HEK293 (cell line): ENCODE measurements around the gene BTNL9.

Experiments
- CTCF ChIA-PET: fragments of 350-600 bp; formaldehyde crosslinking; extraction: SDS; loops from one replicate; lab custom pipeline; 2021; ENCODE audit warnings: antibody characterized with exemption; lab: Yijun Ruan, JAX
- POLR2A ChIA-PET: fragments of 300-600 bp; formaldehyde crosslinking; extraction: SDS; loops from one replicate; lab custom pipeline; 2020; ENCODE audit warnings: antibody characterized with exemption, inconsistent platforms; lab: Yijun Ruan, JAX
- H3K27ac ChIP-seq: fragments of 200-500 bp; sonication (Bioruptor generic); 2 replicates; pipeline ENCODE4 v1.5.1; 2014; ENCODE audit warnings: low read depth, low read length, control low read depth, inconsistent platforms; ENCODE audit errors: extremely low read depth
- H3K36me3 ChIP-seq, 2 experiments: fragments of 200-500 bp in 1 of 2; sonication (Bioruptor generic) in 1 of 2; 1 replicate in 1 of 2; 2 replicates in 1 of 2; pipeline ENCODE4 v1.5.1; 2014 to 2017; ENCODE audit warnings: inconsistent platforms in 2 of 2, low read length in 2 of 2; ENCODE audit not compliant: control insufficient read depth in 2 of 2, insufficient read depth in 1 of 2
- H3K4me1 ChIP-seq: fragments of 200-500 bp; sonication (Bioruptor generic); 2 replicates; pipeline ENCODE4 v1.5.1; 2014; ENCODE audit warnings: mild to moderate bottlenecking, low read length, inconsistent platforms; ENCODE audit not compliant: control insufficient read depth, insufficient read depth
- H3K4me3 ChIP-seq: 2 replicates; pipeline ENCODE4 v1.5.1; 2011; ENCODE audit warnings: low read depth, mild to moderate bottlenecking, control low read depth, low read length, moderate library complexity
- H3K9me3 ChIP-seq: fragments of 200-500 bp; sonication (Bioruptor generic); 2 replicates; pipeline ENCODE4 v1.5.1; 2014; ENCODE audit warnings: low read depth, low read length, inconsistent platforms; ENCODE audit not compliant: control insufficient read depth, insufficient read depth
- GLIS1 ChIP-seq: fragments of 450-650 bp; formaldehyde crosslinking; IDR thresholded peaks from 2 replicates; pipeline ENCODE4 v1.5.1; 2016; ENCODE audit warnings: missing biosample characterization, missing genetic modification characterization
- KLF1 ChIP-seq: fragments of 450-650 bp; formaldehyde crosslinking; IDR thresholded peaks from 2 replicates; pipeline ENCODE4 v1.5.1; 2016; ENCODE audit warnings: missing biosample characterization, missing genetic modification characterization
- KLF16 ChIP-seq: fragments of 450-650 bp; formaldehyde crosslinking; IDR thresholded peaks from 2 replicates; pipeline ENCODE4 v1.5.1; 2017; ENCODE audit warnings: missing biosample characterization, missing genetic modification characterization
- SALL2 ChIP-seq: fragments of 450-650 bp; formaldehyde crosslinking; IDR thresholded peaks from 2 replicates; pipeline ENCODE4 v1.5.0; 2017; ENCODE audit warnings: missing biosample characterization, mild to moderate bottlenecking, missing genetic modification characterization, borderline replicate concordance
- SCRT1 ChIP-seq: fragments of 450-650 bp; formaldehyde crosslinking; IDR thresholded peaks from 2 replicates; pipeline ENCODE4 v1.5.1; 2016; ENCODE audit warnings: missing biosample characterization, missing genetic modification characterization, borderline replicate concordance
- SCRT2 ChIP-seq: fragments of 450-650 bp; formaldehyde crosslinking; IDR thresholded peaks from 2 replicates; pipeline ENCODE4 v1.5.1; 2016; ENCODE audit warnings: missing biosample characterization, missing genetic modification characterization
- ZBTB8A ChIP-seq: fragments of 450-650 bp; formaldehyde crosslinking; IDR thresholded peaks from 2 replicates; pipeline ENCODE4 v1.5.1; 2016; ENCODE audit warnings: missing biosample characterization, missing genetic modification characterization
- ZFP41 ChIP-seq: fragments of 450-650 bp; formaldehyde crosslinking; IDR thresholded peaks from 2 replicates; pipeline ENCODE4 v1.5.1; 2016; ENCODE audit warnings: missing biosample characterization, missing genetic modification characterization, borderline replicate concordance
- ZNF146 ChIP-seq: fragments of 450-650 bp; formaldehyde crosslinking; IDR thresholded peaks from 2 replicates; pipeline ENCODE4 v1.5.1; 2016; ENCODE audit warnings: missing biosample characterization, missing genetic modification characterization
- ZNF16 ChIP-seq: fragments of 450-650 bp; formaldehyde crosslinking; IDR thresholded peaks from 2 replicates; pipeline ENCODE4 v1.5.1; 2016; ENCODE audit warnings: low read depth, missing biosample characterization, missing genetic modification characterization
- ZNF239 ChIP-seq: fragments of 450-650 bp; formaldehyde crosslinking; IDR thresholded peaks from 2 replicates; pipeline ENCODE4 v1.5.1; 2016; ENCODE audit warnings: missing biosample characterization, missing genetic modification characterization
- ZNF354C ChIP-seq: fragments of 450-650 bp; formaldehyde crosslinking; IDR thresholded peaks from 2 replicates; pipeline ENCODE4 v1.5.1; 2016; ENCODE audit warnings: missing biosample characterization, missing genetic modification characterization, low read depth, borderline replicate concordance
- ZNF501 ChIP-seq: fragments of 450-650 bp; formaldehyde crosslinking; IDR thresholded peaks from 2 replicates; pipeline ENCODE4 v1.5.1; 2016; ENCODE audit warnings: missing biosample characterization, missing genetic modification characterization
- ZNF660 ChIP-seq: fragments of 450-650 bp; IDR thresholded peaks from 2 replicates; pipeline ENCODE4 v1.5.1; 2018; ENCODE audit warnings: missing biosample characterization, mild to moderate bottlenecking, missing genetic modification characterization
- ZNF670 ChIP-seq: fragments of 450-650 bp; formaldehyde crosslinking; IDR thresholded peaks from 2 replicates; pipeline ENCODE4 v1.5.1; 2016; ENCODE audit warnings: missing biosample characterization, missing genetic modification characterization, low read depth
- ZNF677 ChIP-seq: fragments of 450-650 bp; IDR thresholded peaks from 2 replicates; pipeline ENCODE4 v1.5.0; 2018; ENCODE audit warnings: missing biosample characterization, mild to moderate bottlenecking, missing genetic modification characterization, moderate library complexity
- ZNF701 ChIP-seq: fragments of 450-650 bp; formaldehyde crosslinking; IDR thresholded peaks from 2 replicates; pipeline ENCODE4 v1.5.1; 2016; ENCODE audit warnings: missing biosample characterization, missing genetic modification characterization
- ZNF747 ChIP-seq: fragments of 450-650 bp; formaldehyde crosslinking; IDR thresholded peaks from 2 replicates; pipeline ENCODE4 v1.5.1; 2016; ENCODE audit warnings: missing biosample characterization, missing genetic modification characterization
- ZNF843 ChIP-seq: fragments of 450-650 bp; formaldehyde crosslinking; IDR thresholded peaks from 2 replicates; pipeline ENCODE4 v1.5.1; 2016; ENCODE audit warnings: missing biosample characterization, missing genetic modification characterization
- ZSCAN5A ChIP-seq: fragments of 450-650 bp; formaldehyde crosslinking; IDR thresholded peaks from 2 replicates; pipeline ENCODE4 v1.5.1; 2016; ENCODE audit warnings: missing biosample characterization, missing genetic modification characterization
- TF ChIP-seq, protein P1 (sequence below): fragments of 450-650 bp; formaldehyde crosslinking; optimal IDR thresholded peaks from 2 replicates; pipeline ENCODE3; 2016; ENCODE audit warnings: missing biosample characterization, mild to moderate bottlenecking, missing genetic modification characterization
- TF ChIP-seq, protein P2 (sequence below): fragments of 450-650 bp; IDR thresholded peaks from 2 replicates; pipeline ENCODE4 v1.5.1; 2018; ENCODE audit warnings: missing biosample characterization, missing genetic modification characterization
- TF ChIP-seq, protein P3 (sequence below): fragments of 450-650 bp; formaldehyde crosslinking; IDR thresholded peaks from 2 replicates; pipeline ENCODE4 v1.5.1; 2016; ENCODE audit warnings: missing biosample characterization, missing genetic modification characterization

BTNL9 gene

DNA sequence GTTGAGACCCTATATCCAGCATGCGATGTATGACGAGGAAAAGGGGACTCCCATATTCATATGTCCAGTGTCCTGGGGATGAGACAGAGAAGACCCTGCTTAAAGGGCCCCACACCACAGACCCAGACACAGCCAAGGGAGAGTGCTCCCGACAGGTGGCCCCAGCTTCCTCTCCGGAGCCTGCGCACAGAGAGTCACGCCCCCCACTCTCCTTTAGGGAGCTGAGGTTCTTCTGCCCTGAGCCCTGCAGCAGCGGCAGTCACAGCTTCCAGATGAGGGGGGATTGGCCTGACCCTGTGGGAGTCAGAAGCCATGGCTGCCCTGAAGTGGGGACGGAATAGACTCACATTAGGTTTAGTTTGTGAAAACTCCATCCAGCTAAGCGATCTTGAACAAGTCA, 34.3 kb upstream of the BTNL9 start:
- POLR2A ChIA-PET: no interaction called here
- H3K4me3 ChIP-seq: no peak overlapping the region
- H3K27ac ChIP-seq: no peak overlapping the region
- no peaks in the 10 kb centered on the region for H3K36me3 ChIP-seq
- CTCF ChIA-PET: no interaction called here
- TF ChIP-seq ZNF501 (tag by site-specific recombination): no peak
- TF ChIP-seq SCRT1 (tag by site-specific recombination): no peak
- no peak for TF ChIP-seq ZBTB8A (tag by site-specific recombination)
- TF ChIP-seq ZSCAN5A (tag by site-specific recombination): no peak
- TF ChIP-seq ZNF670: no peak
- TF ChIP-seq ZNF843: no peak
- no peak for TF ChIP-seq KLF1 (tag by site-specific recombination)
- TF ChIP-seq SCRT2: no peak
- no peak for TF ChIP-seq ZNF660
- TF ChIP-seq, protein P1, sequence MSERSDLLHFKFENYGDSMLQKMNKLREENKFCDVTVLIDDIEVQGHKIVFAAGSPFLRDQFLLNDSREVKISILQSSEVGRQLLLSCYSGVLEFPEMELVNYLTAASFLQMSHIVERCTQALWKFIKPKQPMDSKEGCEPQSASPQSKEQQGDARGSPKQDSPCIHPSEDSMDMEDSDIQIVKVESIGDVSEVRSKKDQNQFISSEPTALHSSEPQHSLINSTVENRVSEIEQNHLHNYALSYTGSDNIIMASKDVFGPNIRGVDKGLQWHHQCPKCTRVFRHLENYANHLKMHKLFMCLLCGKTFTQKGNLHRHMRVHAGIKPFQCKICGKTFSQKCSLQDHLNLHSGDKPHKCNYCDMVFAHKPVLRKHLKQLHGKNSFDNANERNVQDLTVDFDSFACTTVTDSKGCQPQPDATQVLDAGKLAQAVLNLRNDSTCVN (tag by site-specific recombination): no peak
- TF ChIP-seq ZNF747 (tag by site-specific recombination): no peak
- no peak for TF ChIP-seq ZNF354C (tag by site-specific recombination)
- TF ChIP-seq, protein P2, sequence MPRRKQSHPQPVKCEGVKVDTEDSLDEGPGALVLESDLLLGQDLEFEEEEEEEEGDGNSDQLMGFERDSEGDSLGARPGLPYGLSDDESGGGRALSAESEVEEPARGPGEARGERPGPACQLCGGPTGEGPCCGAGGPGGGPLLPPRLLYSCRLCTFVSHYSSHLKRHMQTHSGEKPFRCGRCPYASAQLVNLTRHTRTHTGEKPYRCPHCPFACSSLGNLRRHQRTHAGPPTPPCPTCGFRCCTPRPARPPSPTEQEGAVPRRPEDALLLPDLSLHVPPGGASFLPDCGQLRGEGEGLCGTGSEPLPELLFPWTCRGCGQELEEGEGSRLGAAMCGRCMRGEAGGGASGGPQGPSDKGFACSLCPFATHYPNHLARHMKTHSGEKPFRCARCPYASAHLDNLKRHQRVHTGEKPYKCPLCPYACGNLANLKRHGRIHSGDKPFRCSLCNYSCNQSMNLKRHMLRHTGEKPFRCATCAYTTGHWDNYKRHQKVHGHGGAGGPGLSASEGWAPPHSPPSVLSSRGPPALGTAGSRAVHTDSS (tag by site-specific recombination): no peak
- TF ChIP-seq SALL2 (tag by site-specific recombination): no peak
- TF ChIP-seq, protein P3, sequence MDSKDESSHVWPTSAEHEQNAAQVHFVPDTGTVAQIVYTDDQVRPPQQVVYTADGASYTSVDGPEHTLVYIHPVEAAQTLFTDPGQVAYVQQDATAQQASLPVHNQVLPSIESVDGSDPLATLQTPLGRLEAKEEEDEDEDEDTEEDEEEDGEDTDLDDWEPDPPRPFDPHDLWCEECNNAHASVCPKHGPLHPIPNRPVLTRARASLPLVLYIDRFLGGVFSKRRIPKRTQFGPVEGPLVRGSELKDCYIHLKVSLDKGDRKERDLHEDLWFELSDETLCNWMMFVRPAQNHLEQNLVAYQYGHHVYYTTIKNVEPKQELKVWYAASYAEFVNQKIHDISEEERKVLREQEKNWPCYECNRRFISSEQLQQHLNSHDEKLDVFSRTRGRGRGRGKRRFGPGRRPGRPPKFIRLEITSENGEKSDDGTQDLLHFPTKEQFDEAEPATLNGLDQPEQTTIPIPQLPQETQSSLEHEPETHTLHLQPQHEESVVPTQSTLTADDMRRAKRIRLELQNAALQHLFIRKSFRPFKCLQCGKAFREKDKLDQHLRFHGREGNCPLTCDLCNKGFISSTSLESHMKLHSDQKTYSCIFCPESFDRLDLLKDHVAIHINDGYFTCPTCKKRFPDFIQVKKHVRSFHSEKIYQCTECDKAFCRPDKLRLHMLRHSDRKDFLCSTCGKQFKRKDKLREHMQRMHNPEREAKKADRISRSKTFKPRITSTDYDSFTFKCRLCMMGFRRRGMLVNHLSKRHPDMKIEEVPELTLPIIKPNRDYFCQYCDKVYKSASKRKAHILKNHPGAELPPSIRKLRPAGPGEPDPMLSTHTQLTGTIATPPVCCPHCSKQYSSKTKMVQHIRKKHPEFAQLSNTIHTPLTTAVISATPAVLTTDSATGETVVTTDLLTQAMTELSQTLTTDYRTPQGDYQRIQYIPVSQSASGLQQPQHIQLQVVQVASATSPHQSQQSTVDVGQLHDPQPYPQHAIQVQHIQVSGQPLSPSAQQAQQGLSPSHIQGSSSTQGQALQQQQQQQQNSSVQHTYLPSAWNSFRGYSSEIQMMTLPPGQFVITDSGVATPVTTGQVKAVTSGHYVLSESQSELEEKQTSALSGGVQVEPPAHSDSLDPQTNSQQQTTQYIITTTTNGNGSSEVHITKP: no peak
- no peak for TF ChIP-seq ZNF239 (tag by site-specific recombination)
- no peak for TF ChIP-seq GLIS1
- TF ChIP-seq ZNF677 (tag by site-specific recombination): no peak
- H3K4me1 ChIP-seq: no peaks in the 10 kb centered on the region
- no peaks in the 10 kb centered on the region for H3K9me3 ChIP-seq

- Histone ChIP-seq H3K4me1 (no peaks in the 10 kb centered on the region), H3K36me3 (no peaks in the 10 kb centered on the region), H3K27ac (no peak overlapping the region), H3K4me3 (no peak overlapping the region), H3K9me3 (no peaks in the 10 kb centered on the region)
- ChIA-PET POLR2A (no interaction called here), CTCF (no interaction called here)
- no peak for TF ChIP-seq ZNF146 (tag by site-specific recombination)
- TF ChIP-seq ZFP41 (tag by site-specific recombination): no peak
- TF ChIP-seq ZNF16 (tag by site-specific recombination): no peak
- no peak for TF ChIP-seq ZNF701 (tag by site-specific recombination)
- TF ChIP-seq KLF16 (tag by site-specific recombination): no peak
Observed at GRCh38 chr5:181008136-181008535, 31.9 kb upstream of the BTNL9 start.
